IMR-90 (cell line): ENCODE measurements around the gene ZNF195. TPM values are rescaled to one million over a fixed set of nuclear protein-coding genes. Genes with fewer than 3 reads are reported as not detected.

Source experiments
- ATAC-seq: fragments of 200-7000 bp; cut with Tn5 transposase; 2 replicates; pipeline ENCODE4 v1.9.1; 2020; ENCODE audit warnings: low read depth, mild to moderate bottlenecking, moderate library complexity
- BruUV-seq: library from RNA; stranded (reverse); fragments of 400-500 nt; replicated peaks from 2 replicates; lab custom pipeline; 2021; lab: Mats Ljungman, UMichigan
- CTCF ChIA-PET: fragments of 300-600 bp; formaldehyde crosslinking; extraction: SDS; loops from one replicate; lab custom pipeline; 2021; ENCODE audit warnings: antibody characterized with exemption; lab: Yijun Ruan, JAX
- POLR2A ChIA-PET: fragments of 300-600 bp; sonication (Branson Sonifier 250); formaldehyde crosslinking; loops from one replicate; lab custom pipeline; 2022; ENCODE audit warnings: antibody characterized with exemption; ENCODE audit not compliant: unreplicated experiment; lab: Charles Lee
- DNase-seq: peaks from one replicate; pipeline ENCODE4 v3.0.0; 2013
- H2AFZ ChIP-seq: replicated peaks from 2 replicates; pipeline ENCODE3; 2013; ENCODE audit warnings: low read length, mild to moderate bottlenecking; ENCODE audit not compliant: poor library complexity
- H2AK5ac ChIP-seq: 2 replicates; pipeline ENCODE4 v1.6.1; 2013; ENCODE audit warnings: low read depth, low read length, inconsistent platforms
- H2AK9ac ChIP-seq: replicated peaks from 2 replicates; pipeline ENCODE3; 2013; ENCODE audit warnings: mild to moderate bottlenecking, low read depth, low read length, moderate library complexity; ENCODE audit not compliant: poor library complexity
- H2BK120ac ChIP-seq: 2 replicates; pipeline ENCODE4 v1.6.1; 2013; ENCODE audit warnings: low read depth, low read length, inconsistent platforms
- H2BK15ac ChIP-seq: 3 replicates; pipeline ENCODE4 v1.6.1; 2013; ENCODE audit warnings: low read depth, low read length, inconsistent platforms
- H2BK20ac ChIP-seq: 2 replicates; pipeline ENCODE4 v1.6.1; 2013; ENCODE audit warnings: low read depth, mild to moderate bottlenecking, inconsistent platforms, low read length, moderate library complexity
- H2BK5ac ChIP-seq: 2 replicates; pipeline ENCODE4 v1.6.1; 2013; ENCODE audit warnings: mild to moderate bottlenecking, low read depth, low read length, inconsistent platforms; ENCODE audit not compliant: poor library complexity, severe bottlenecking
- H3K14ac ChIP-seq: replicated peaks from 2 replicates; pipeline ENCODE4 v1.6.1; 2013; ENCODE audit warnings: low read depth, low read length, inconsistent platforms
- H3K18ac ChIP-seq: 2 replicates; pipeline ENCODE4 v1.6.1; 2013; ENCODE audit warnings: low read depth, low read length, control low read depth
- H3K23ac ChIP-seq: 2 replicates; pipeline ENCODE4 v1.6.1; 2013; ENCODE audit warnings: low read depth, low read length, inconsistent platforms
- H3K27ac ChIP-seq: 2 replicates; pipeline ENCODE4 v1.5.1; 2013; ENCODE audit warnings: mild to moderate bottlenecking, control low read depth, low read length; ENCODE audit not compliant: insufficient read depth
- H3K27me3 ChIP-seq: 2 replicates; pipeline ENCODE4 v1.6.1; 2013; ENCODE audit warnings: low read length; ENCODE audit not compliant: control insufficient read depth, insufficient read depth
- H3K36me3 ChIP-seq: 2 replicates; pipeline ENCODE4 v1.6.1; 2013; ENCODE audit warnings: low read length, mixed read lengths; ENCODE audit not compliant: control insufficient read depth, insufficient read depth
- H3K4ac ChIP-seq: 2 replicates; pipeline ENCODE4 v1.6.1; 2013; ENCODE audit warnings: low read depth, low read length, inconsistent platforms
- H3K4me1 ChIP-seq: 2 replicates; pipeline ENCODE4 v1.6.1; 2013; ENCODE audit warnings: low read length, mixed read lengths; ENCODE audit not compliant: control insufficient read depth, insufficient read depth
- H3K4me2 ChIP-seq: 2 replicates; pipeline ENCODE4 v1.6.1; 2013; ENCODE audit warnings: low read depth, mild to moderate bottlenecking, control low read depth, low read length, moderate library complexity
- H3K4me3 ChIP-seq: 2 replicates; pipeline ENCODE4 v1.5.1; 2013; ENCODE audit warnings: low read depth, mild to moderate bottlenecking, control low read depth, low read length, moderate library complexity; ENCODE audit not compliant: insufficient read depth
- H3K56ac ChIP-seq: 2 replicates; pipeline ENCODE4 v1.6.1; 2013; ENCODE audit warnings: low read length, inconsistent platforms; ENCODE audit not compliant: insufficient read depth; ENCODE audit errors: extremely low read depth
- H3K79me1 ChIP-seq, 2 experiments: 2 replicates each; pipeline ENCODE4 v1.6.1; 2013; ENCODE audit warnings: low read length in 2 of 2, inconsistent platforms in 1 of 2, low read depth in 1 of 2
- H3K9ac ChIP-seq: 2 replicates; pipeline ENCODE4 v1.6.1; 2013; ENCODE audit warnings: low read depth, low read length, control low read depth
- H3K9me1 ChIP-seq: 2 replicates; pipeline ENCODE4 v1.6.1; 2013; ENCODE audit warnings: low read length, inconsistent platforms; ENCODE audit not compliant: insufficient read depth
- H3K9me3 ChIP-seq: 2 replicates; pipeline ENCODE4 v1.6.1; 2013; ENCODE audit warnings: low read length; ENCODE audit not compliant: control insufficient read depth, insufficient read depth
- H4K20me1 ChIP-seq: 2 replicates; pipeline ENCODE4 v1.6.1; 2013; ENCODE audit warnings: low read length, inconsistent platforms; ENCODE audit not compliant: insufficient read depth
- H4K5ac ChIP-seq: 2 replicates; pipeline ENCODE4 v1.6.1; 2013; ENCODE audit warnings: mild to moderate bottlenecking, low read depth, low read length, control low read depth
- H4K8ac ChIP-seq, 2 experiments: 2 replicates each; pipeline ENCODE4 v1.6.1; 2013; ENCODE audit warnings: low read depth in 2 of 2, low read length in 2 of 2, control low read depth in 1 of 2, inconsistent platforms in 1 of 2
- H4K91ac ChIP-seq: 2 replicates; pipeline ENCODE4 v1.6.1; 2013; ENCODE audit warnings: low read depth, low read length, inconsistent platforms; ENCODE audit not compliant: insufficient read depth
- CEBPB ChIP-seq: IDR thresholded peaks from 2 replicates; pipeline ENCODE4 v1.6.1; 2012; ENCODE audit warnings: low read depth, low read length, improper control_type of control experiment
- FOS ChIP-seq: fragments of 150-350 bp; IDR thresholded peaks from 2 replicates; pipeline ENCODE4 v1.6.1; 2016; ENCODE audit warnings: low read depth, low read length
- WGBS, 2 experiments: methylation state at CpG; one replicate each; pipeline versions ENCODE4 v1.1.5 to v1.1.7; 2013; ENCODE audit warnings: missing lambda C conversion rate in 2 of 2; ENCODE audit not compliant: insufficient read length in 1 of 2; ENCODE audit errors: extremely low coverage in 2 of 2; 5-methylcytosine and 5-hydroxymethylcytosine counted together
- dilution Hi-C: fragments of 300-500 bp; cut with HindIII; formaldehyde crosslinking; loops from one replicate; pipeline ENCODE4 v1.14.3; 2018; ENCODE audit warnings: low sequenced_read_pairs; ENCODE audit not compliant: unreplicated experiment
- in situ Hi-C: fragments of 300-500 bp; cut with MboI; formaldehyde crosslinking; loops from 3 replicates; pipeline ENCODE4 v1.14.3; 2019; ENCODE audit warnings: low sequenced_read_pairs, inconsistent platforms, mixed read lengths
- intact Hi-C: fragments of 100-400 bp; cut with micrococcal nuclease; formaldehyde crosslinking; loops from 2 replicates; pipeline ENCODE4 v1.10.0; 2022
- polyA plus RNA-seq, 3 experiments: library from polyadenylated mRNA; depleted of rRNA; stranded (reverse); fragments of >200 nt; gene quantifications; 2 replicates each; pipeline ENCODE4 v1.2.3, GENCODE V29; 2012; ENCODE audit warnings: low replicate concordance in 1 of 3
- total RNA-seq: library from RNA; depleted of rRNA; stranded (reverse); fragments of >200 nt; gene quantifications from 2 replicates; pipeline ENCODE4 v1.2.3, GENCODE V29; 2012
- TF ChIP-seq, protein P1 (sequence below): fragments of 150-350 bp; IDR thresholded peaks from 2 replicates; pipeline ENCODE4 v1.6.1; 2016; ENCODE audit warnings: low read depth, mild to moderate bottlenecking, low read length, moderate library complexity, borderline replicate concordance

Gene ZNF195
- total and polyA plus RNA-seq, 2 of the 4 experiments (the other 2 are of a cell fraction), result 10.2 to 24.4 TPM

- no CpG with 5 or more reads among the region's 4 CpGs for WGBS, 2 experiments
- Histone ChIP-seq H2BK5ac (peak overlapping the region; percentile 26), H3K27me3 (no peaks in the 10 kb centered on the region), H3K27ac (no peak overlapping the region), H3K9ac (no peak overlapping the region), H3K23ac (no peak overlapping the region), H3K18ac (peak overlapping the region; percentile 14; the same call in 1 of the 2 replicates), H3K4ac (no peak overlapping the region), H3K4me3 (no peak overlapping the region), H2AFZ (peak overlapping the region; percentile 86), H2AK9ac (peak overlapping the region; percentile 17), H4K8ac (no peak overlapping the region; a peak in 1 of 4 replicates), H3K4me2 (no peak overlapping the region), H3K9me1 (0 out of 2 replicates have a peak, but pooled peaks cover 3% of the 10 kb centered on the region), H3K56ac (no peak overlapping the region), H2AK5ac (no peak overlapping the region), H3K9me3 (no peaks in the 10 kb centered on the region), H3K4me1 (peaks cover 5% of the 10 kb centered on the region), H3K36me3 (no peaks in the 10 kb centered on the region), H2BK120ac (no peak overlapping the region; the same call in 1 of the 2 replicates), H2BK20ac (0 out of 2 replicates have a peak overlapping the region, but pooled peaks have one; percentile 16), H2BK15ac (no peak overlapping the region), H3K14ac (no peak overlapping the region), H4K91ac (peak overlapping the region; percentile 15; the same call in 1 of the 2 replicates), H4K5ac (no peak overlapping the region), H4K20me1 (no peaks in the 10 kb centered on the region), H3K79me1 (no peaks in the 10 kb centered on the region)
- in situ Hi-C loops (no loop called here), dilution Hi-C loops (no loop called here), intact Hi-C loops (no loop called here)
- DNase-seq (peak; percentile 85), ATAC-seq (peak; percentile 96)
- TF ChIP-seq FOS (peak; percentile 68; the same call in 1 of the 2 replicates), CEBPB (peak; percentile 65; the same call in 1 of the 2 replicates)
- TF ChIP-seq, protein P1, sequence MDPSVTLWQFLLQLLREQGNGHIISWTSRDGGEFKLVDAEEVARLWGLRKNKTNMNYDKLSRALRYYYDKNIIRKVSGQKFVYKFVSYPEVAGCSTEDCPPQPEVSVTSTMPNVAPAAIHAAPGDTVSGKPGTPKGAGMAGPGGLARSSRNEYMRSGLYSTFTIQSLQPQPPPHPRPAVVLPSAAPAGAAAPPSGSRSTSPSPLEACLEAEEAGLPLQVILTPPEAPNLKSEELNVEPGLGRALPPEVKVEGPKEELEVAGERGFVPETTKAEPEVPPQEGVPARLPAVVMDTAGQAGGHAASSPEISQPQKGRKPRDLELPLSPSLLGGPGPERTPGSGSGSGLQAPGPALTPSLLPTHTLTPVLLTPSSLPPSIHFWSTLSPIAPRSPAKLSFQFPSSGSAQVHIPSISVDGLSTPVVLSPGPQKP, result no peak
- ChIA-PET POLR2A (no interaction called here), CTCF (interaction anchor here (0.5 to 0.8 kb wide), 2 partner anchors 68 to 153 kb away, joined by 3 to 6 read pairs; no protein-coding TSS in a partner anchor)
- BruUV-seq, result no TSS peak
Observed at GRCh38 chr11:3340025-3340424, 38.9 kb downstream of the ZNF195 start.
